ENCODE measurements around the gene RIPK1. TPM values are rescaled to one million over a fixed set of nuclear protein-coding genes. Genes with fewer than 3 reads are reported as not detected.
A peak's percentile ranks its signal among the peaks of the same experiment; 100 is the strongest.
"Not testable (repeated sequence)": the region's sequence is repeated elsewhere in the genome, so short reads cannot be mapped to it uniquely, and the experiment has no call there.

RIPK1 gene
- total RNA-seq, 1 experiment from 2014 or later: 19.1 TPM

GRCh38 chr6:3053231-3053508, 15.1 kb upstream of the RIPK1 start (continued):
- no peak for TF ChIP-seq ZNF274 (IDR thresholded peaks at IDR 0.05; ENCODE audit: low read depth, low read length)
- no peak for TF ChIP-seq EGR1 (IDR thresholded peaks at IDR 0.05; ENCODE audit: low read depth)
- no peak for TF ChIP-seq YY1 (IDR thresholded peaks at IDR 0.05; ENCODE audit: extremely low read depth, insufficient replicate concordance, low read depth, low read length)
- no peak for TF ChIP-seq SIN3A (IDR thresholded peaks at IDR 0.05; ENCODE audit: low read depth)
- TF ChIP-seq ELF1 (IDR thresholded peaks at IDR 0.05; ENCODE audit: borderline replicate concordance, low read depth): no peak

- H3K9me2 ChIP-seq (ENCODE audit: insufficient read depth); H2AFZ ChIP-seq (ENCODE audit: low read depth, low read length, poor library complexity, severe bottlenecking); H3K36me3 ChIP-seq (ENCODE audit: control insufficient read depth in 1 of 2, insufficient read depth in 2 of 2, low read length in 2 of 2); H4K20me1 ChIP-seq (ENCODE audit: insufficient read depth); H3K9me3 ChIP-seq (ENCODE audit: control insufficient read depth in 1 of 2, insufficient read depth in 1 of 2, low read depth in 1 of 2, low read length in 2 of 2); H3K79me2 ChIP-seq (ENCODE audit: insufficient read depth, low read length); ATAC-seq; DNase-seq (ENCODE audit: low read depth, low spot score); H3K27me3 ChIP-seq (ENCODE audit: insufficient read depth, low read length): not testable (repeated sequence)
- Histone ChIP-seq H3K9ac (ENCODE audit: low read length) (peak overlapping the region; percentile 67), H3K4me3 (replicated peaks in 1 of 2; ENCODE audit: low read depth in 1 of 2, low read length in 2 of 2) (peak overlapping the region; percentile 57 to 63), H3K4me2 (ENCODE audit: low read length) (peak overlapping the region; percentile 90), H3K27ac (ENCODE audit: low read depth, low read length) (peak overlapping the region; percentile 60; the same call in 1 of the 2 replicates), H3K4me1 (ENCODE audit: control insufficient read depth in 1 of 2, insufficient read depth in 2 of 2, low read length in 2 of 2) (peaks cover 10 to 24% of the 10 kb centered on the region in 2 experiments; a peak in 2 of 4 replicates)
- RAD21 ChIA-PET (ENCODE audit: low non-redundant PET in 1 of 2, low total read pairs in 2 of 2, uncharacterized antibody in 2 of 2, unreplicated experiment in 2 of 2): interaction anchor here (0.7 to 1.8 kb wide), 4 partner anchors 47 to 56 kb away, joined by 3 to 5 read pairs (median 4); partner anchors contain the start of gene NQO2 (in 1 of the 2)
- intact Hi-C loops (cut with micrococcal nuclease): loop anchor here (1.0 to 10.0 kb wide), 5 partner anchors 55 to 1460 kb away; partner anchors contain the start of gene NQO2
- BruUV-seq (replicated peaks): TSS peak; percentile 89
- CTCF ChIA-PET: interaction anchor here (1.0 to 2.7 kb wide), 7 partner anchors 53 to 316 kb away, joined by 3 to 14 read pairs (median 5); partner anchors contain the start of gene NQO2
- POLR2A ChIA-PET: interaction anchor here (0.7 to 3.0 kb wide), 7 partner anchors 9 to 206 kb away, joined by 3 to 21 read pairs (median 3); partner anchors contain the start of gene NQO2
- 0 out of 2 replicates have a peak, but pooled peaks have one; percentile 3 for TF ChIP-seq CBX3 (IDR thresholded peaks at IDR 0.05; ENCODE audit: low read depth)
These were observed 13.8 kb upstream of the RIPK1 start for GRCh38 chr6:3054229-3055157.

- ATAC-seq; H3K36me3 ChIP-seq (ENCODE audit: control insufficient read depth in 1 of 2, insufficient read depth in 2 of 2, low read length in 2 of 2); POLR2A ChIA-PET; H4K20me1 ChIP-seq (ENCODE audit: insufficient read depth); H3K9ac ChIP-seq (ENCODE audit: low read length); H2AFZ ChIP-seq (ENCODE audit: low read depth, low read length, poor library complexity, severe bottlenecking); H3K9me3 ChIP-seq (ENCODE audit: control insufficient read depth in 1 of 2, insufficient read depth in 1 of 2, low read depth in 1 of 2, low read length in 2 of 2); RAD21 ChIA-PET (ENCODE audit: low non-redundant PET in 1 of 2, low total read pairs in 2 of 2, uncharacterized antibody in 2 of 2, unreplicated experiment in 2 of 2); H3K4me2 ChIP-seq (ENCODE audit: low read length); H3K27ac ChIP-seq (ENCODE audit: low read depth, low read length); DNase-seq (ENCODE audit: low read depth, low spot score); BruUV-seq (replicated peaks); H3K9me2 ChIP-seq (ENCODE audit: insufficient read depth); H3K79me2 ChIP-seq (ENCODE audit: insufficient read depth, low read length); H3K27me3 ChIP-seq (ENCODE audit: insufficient read depth, low read length); H3K4me3 ChIP-seq (replicated peaks in 1 of 2; ENCODE audit: low read depth in 1 of 2, low read length in 2 of 2): not testable (repeated sequence)
- CTCF ChIA-PET: interaction anchor here (1.5 kb wide), 1 partner anchor 317 kb away, joined by 5 read pairs; no protein-coding TSS in a partner anchor
- intact Hi-C loops (cut with micrococcal nuclease): loop anchor here (1.0 to 10.0 kb wide), 4 partner anchors 56 to 1460 kb away; partner anchors contain the start of gene NQO2
- H3K4me1 ChIP-seq (ENCODE audit: control insufficient read depth in 1 of 2, insufficient read depth in 2 of 2, low read length in 2 of 2): peaks cover 10 to 24% of the 10 kb centered on the region in 2 experiments; a peak in 2 of 4 replicates
These were observed 13.2 kb upstream of the RIPK1 start for GRCh38 chr6:3055158-3055499.

Data from HCT116 (cell line).